ENCODE results near the gene OSBPL1A. TPM values are rescaled to one million over a fixed set of nuclear protein-coding genes. Genes with fewer than 3 reads are reported as not detected.

The OSBPL1A gene
- total RNA-seq, 4 donors from 2014 or later, result 61.5 to 227 (median 98.7) TPM

GRCh38 chr18:24420551-24420950, 22.9 kb upstream of the OSBPL1A start:
- no peaks in the 10 kb centered on the region for H3K9me3 ChIP-seq
- TF ChIP-seq, protein P1, sequence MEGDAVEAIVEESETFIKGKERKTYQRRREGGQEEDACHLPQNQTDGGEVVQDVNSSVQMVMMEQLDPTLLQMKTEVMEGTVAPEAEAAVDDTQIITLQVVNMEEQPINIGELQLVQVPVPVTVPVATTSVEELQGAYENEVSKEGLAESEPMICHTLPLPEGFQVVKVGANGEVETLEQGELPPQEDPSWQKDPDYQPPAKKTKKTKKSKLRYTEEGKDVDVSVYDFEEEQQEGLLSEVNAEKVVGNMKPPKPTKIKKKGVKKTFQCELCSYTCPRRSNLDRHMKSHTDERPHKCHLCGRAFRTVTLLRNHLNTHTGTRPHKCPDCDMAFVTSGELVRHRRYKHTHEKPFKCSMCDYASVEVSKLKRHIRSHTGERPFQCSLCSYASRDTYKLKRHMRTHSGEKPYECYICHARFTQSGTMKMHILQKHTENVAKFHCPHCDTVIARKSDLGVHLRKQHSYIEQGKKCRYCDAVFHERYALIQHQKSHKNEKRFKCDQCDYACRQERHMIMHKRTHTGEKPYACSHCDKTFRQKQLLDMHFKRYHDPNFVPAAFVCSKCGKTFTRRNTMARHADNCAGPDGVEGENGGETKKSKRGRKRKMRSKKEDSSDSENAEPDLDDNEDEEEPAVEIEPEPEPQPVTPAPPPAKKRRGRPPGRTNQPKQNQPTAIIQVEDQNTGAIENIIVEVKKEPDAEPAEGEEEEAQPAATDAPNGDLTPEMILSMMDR (IDR thresholded peaks at IDR 0.05 in 4 of 5, conservative IDR thresholded peaks at IDR 0.05 in 1 of 5), result no peak
- no peak for TF ChIP-seq POLR2A (IDR thresholded peaks at IDR 0.05)
- no peak overlapping the region for H3K27ac ChIP-seq
- H3K4me3 ChIP-seq, result no peak overlapping the region
- ATAC-seq, result no peak
- H3K27me3 ChIP-seq, result peaks cover 21 to 54% (median 28%) of the 10 kb centered on the region in 3 donors
- in situ Hi-C loops (cut with MboI; ENCODE audit: low sequenced_read_pairs in 4 of 4) (no loop called here), intact Hi-C loops (cut with DNase I; ENCODE audit: low total_unique reads) (no loop called here)
- no peak for DNase-seq
- no peaks in the 10 kb centered on the region for H3K36me3 ChIP-seq
- no peaks in the 10 kb centered on the region for H3K4me1 ChIP-seq

- ATAC-seq, result no peak
- intact Hi-C loops (cut with DNase I; ENCODE audit: low total_unique reads), result no loop called here
Observed at GRCh38 chr18:24417480-24417879, 19.9 kb upstream of the OSBPL1A start.

GRCh38 chr18:24414349-24415003, 16.9 kb upstream of the OSBPL1A start:
- H3K4me1 ChIP-seq, result no peaks in the 10 kb centered on the region
- intact Hi-C loops (cut with DNase I; ENCODE audit: low total_unique reads) (no loop called here), in situ Hi-C loops (cut with MboI; ENCODE audit: low sequenced_read_pairs in 4 of 4) (no loop called here)
- no peak overlapping the region for H3K27ac ChIP-seq
- peaks cover 4 to 13% (median 10%) of the 10 kb centered on the region in 3 donors for H3K27me3 ChIP-seq
- DNase-seq (no peak), ATAC-seq (no peak)
- no peak overlapping the region for H3K4me3 ChIP-seq
- no peaks in the 10 kb centered on the region for H3K9me3 ChIP-seq
- TF ChIP-seq, protein P1 (IDR thresholded peaks at IDR 0.05 in 4 of 5, conservative IDR thresholded peaks at IDR 0.05 in 1 of 5), result no peak
- no peak for TF ChIP-seq POLR2A (IDR thresholded peaks at IDR 0.05)
- H3K36me3 ChIP-seq, result no peaks in the 10 kb centered on the region

More at GRCh38 chr18:24417480-24417879, 19.9 kb upstream of the OSBPL1A start:
- H3K27ac ChIP-seq, result no peak overlapping the region
- TF ChIP-seq, protein P1 (IDR thresholded peaks at IDR 0.05 in 4 of 5, conservative IDR thresholded peaks at IDR 0.05 in 1 of 5), result no peak
- no peak for TF ChIP-seq POLR2A (IDR thresholded peaks at IDR 0.05)
- no peaks in the 10 kb centered on the region for H3K4me1 ChIP-seq
- no peak for DNase-seq
- H3K27me3 ChIP-seq, result peaks cover 9 to 28% (median 19%) of the 10 kb centered on the region in 3 donors
- H3K36me3 ChIP-seq, result no peaks in the 10 kb centered on the region
- in situ Hi-C loops (cut with MboI; ENCODE audit: low sequenced_read_pairs in 4 of 4), result no loop called here
- H3K9me3 ChIP-seq, result no peaks in the 10 kb centered on the region
- no peak overlapping the region for H3K4me3 ChIP-seq

DNA sequence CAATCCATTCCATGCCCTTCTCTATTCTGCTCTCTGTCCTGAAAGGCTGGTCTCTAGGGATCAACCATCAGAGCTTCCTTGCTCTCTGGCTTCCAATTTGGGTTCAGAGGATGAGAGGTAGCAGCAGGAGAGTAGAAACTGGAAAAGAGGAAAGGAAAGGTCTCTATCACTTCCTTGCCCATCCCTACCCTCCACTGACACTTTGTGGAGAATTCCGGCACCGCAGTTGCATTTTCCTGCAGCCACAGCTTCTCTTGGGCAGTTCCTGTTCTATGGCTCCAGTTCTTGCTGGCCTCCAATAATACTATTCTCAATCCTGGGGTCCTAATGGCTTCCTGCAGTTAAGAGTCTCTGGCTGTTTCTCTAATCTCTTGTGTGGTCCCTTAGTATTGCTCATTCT, 15.5 kb upstream of the OSBPL1A start:
- Histone ChIP-seq H3K9me3 (no peaks in the 10 kb centered on the region), H3K27me3 (peaks cover 0 to 5% (median 3%) of the 10 kb centered on the region in 3 donors), H3K36me3 (no peaks in the 10 kb centered on the region), H3K4me1 (no peaks in the 10 kb centered on the region), H3K4me3 (no peak overlapping the region), H3K27ac (no peak overlapping the region)
- in situ Hi-C loops (cut with MboI; ENCODE audit: low sequenced_read_pairs in 4 of 4), result no loop called here
- intact Hi-C loops (cut with DNase I; ENCODE audit: low total_unique reads), result no loop called here
- no peak for DNase-seq
- no peak for ATAC-seq
- no peak for TF ChIP-seq POLR2A (IDR thresholded peaks at IDR 0.05)
- TF ChIP-seq, protein P1 (IDR thresholded peaks at IDR 0.05 in 4 of 5, conservative IDR thresholded peaks at IDR 0.05 in 1 of 5), result no peak
